GM12878 (cell line): ENCODE results near the gene ATP1A3. TPM values are rescaled to one million over a fixed set of nuclear protein-coding genes. Genes with fewer than 3 reads are reported as not detected.

ENCODE experiments used
- RFX5 ChIP-seq: IDR thresholded peaks from 2 replicates; pipeline ENCODE4 v1.6.1; 2011; ENCODE audit warnings: low read depth, low read length, improper control_type of control experiment
- polyA plus RNA-seq, 11 experiments: library from polyadenylated mRNA; depleted of rRNA in 4 of 11; unstranded in 6 of 11; stranded (reverse) in 5 of 11; fragments of >200 nt; fragmentation: Nextera tagmentation in 4 of 11; fragmentation: Illumina TruSeq in 1 of 11; extraction: Ambion mirVana in 4 of 11; extraction: Trizol in 1 of 11; gene quantifications; 1 replicate in 1 of 11; 2 replicates in 10 of 11; pipeline versions ENCODE4 v1.2.1 to v1.2.3, GENCODE V29; 2011 to 2016; ENCODE audit warnings: inconsistent platforms in 2 of 11, missing spikeins in 2 of 11, low read depth in 1 of 11
- total RNA-seq, 4 experiments: library from RNA; depleted of rRNA in 3 of 4; stranded (reverse); fragments of >200 nt in 3 of 4; fragmentation: Illumina TruSeq in 1 of 4; extraction: Trizol in 1 of 4; gene quantifications; 2 replicates each; pipeline versions ENCODE4 v1.2.1 to v1.2.3, GENCODE V29; 2013 to 2021
- TF ChIP-seq, protein P1 (sequence below): fragments of 450-650 bp; IDR thresholded peaks from 2 replicates; pipeline ENCODE4 v1.6.1; 2017; ENCODE audit warnings: antibody characterized with exemption, mild to moderate bottlenecking, moderate library complexity
- TF ChIP-seq, protein P2 (sequence below): fragments of 450-650 bp; formaldehyde crosslinking; IDR thresholded peaks from 2 replicates; pipeline ENCODE4 v1.4.0; 2022; ENCODE audit warnings: mild to moderate bottlenecking, moderate library complexity

ATP1A3 gene
- total and polyA plus RNA-seq, 10 of the 15 experiments (the other 5 are each of a cell fraction or from before 2014, with no cell fraction given) = 0.17 to 0.86 (median 0.32) TPM; not detected in 2

DNA sequence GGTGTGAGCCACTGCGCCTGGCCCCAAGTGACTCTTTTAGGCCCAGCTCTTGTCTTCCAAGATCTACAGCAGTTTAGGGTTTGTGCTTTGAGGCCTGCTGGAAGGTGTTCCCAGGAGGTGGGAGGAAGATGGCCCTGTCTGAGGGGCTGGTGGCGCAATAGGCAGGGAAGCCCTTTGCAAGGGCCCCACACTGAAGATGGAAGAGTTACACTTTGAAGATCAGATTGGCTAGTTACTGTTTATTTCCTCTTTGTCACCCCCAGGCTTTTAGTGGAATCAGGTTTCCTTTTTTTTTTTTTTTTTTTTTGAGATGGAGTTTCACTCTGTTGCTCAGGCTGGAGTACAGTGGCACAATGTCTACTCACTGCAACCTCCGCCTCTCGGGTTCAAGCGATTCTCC lies 33.1 kb downstream of the ATP1A3 start (continued):
- TF ChIP-seq, protein P1, sequence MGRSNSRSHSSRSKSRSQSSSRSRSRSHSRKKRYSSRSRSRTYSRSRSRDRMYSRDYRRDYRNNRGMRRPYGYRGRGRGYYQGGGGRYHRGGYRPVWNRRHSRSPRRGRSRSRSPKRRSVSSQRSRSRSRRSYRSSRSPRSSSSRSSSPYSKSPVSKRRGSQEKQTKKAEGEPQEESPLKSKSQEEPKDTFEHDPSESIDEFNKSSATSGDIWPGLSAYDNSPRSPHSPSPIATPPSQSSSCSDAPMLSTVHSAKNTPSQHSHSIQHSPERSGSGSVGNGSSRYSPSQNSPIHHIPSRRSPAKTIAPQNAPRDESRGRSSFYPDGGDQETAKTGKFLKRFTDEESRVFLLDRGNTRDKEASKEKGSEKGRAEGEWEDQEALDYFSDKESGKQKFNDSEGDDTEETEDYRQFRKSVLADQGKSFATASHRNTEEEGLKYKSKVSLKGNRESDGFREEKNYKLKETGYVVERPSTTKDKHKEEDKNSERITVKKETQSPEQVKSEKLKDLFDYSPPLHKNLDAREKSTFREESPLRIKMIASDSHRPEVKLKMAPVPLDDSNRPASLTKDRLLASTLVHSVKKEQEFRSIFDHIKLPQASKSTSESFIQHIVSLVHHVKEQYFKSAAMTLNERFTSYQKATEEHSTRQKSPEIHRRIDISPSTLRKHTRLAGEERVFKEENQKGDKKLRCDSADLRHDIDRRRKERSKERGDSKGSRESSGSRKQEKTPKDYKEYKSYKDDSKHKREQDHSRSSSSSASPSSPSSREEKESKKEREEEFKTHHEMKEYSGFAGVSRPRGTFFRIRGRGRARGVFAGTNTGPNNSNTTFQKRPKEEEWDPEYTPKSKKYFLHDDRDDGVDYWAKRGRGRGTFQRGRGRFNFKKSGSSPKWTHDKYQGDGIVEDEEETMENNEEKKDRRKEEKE = no peak
- TF ChIP-seq RFX5 = no peak
- TF ChIP-seq, protein P2, sequence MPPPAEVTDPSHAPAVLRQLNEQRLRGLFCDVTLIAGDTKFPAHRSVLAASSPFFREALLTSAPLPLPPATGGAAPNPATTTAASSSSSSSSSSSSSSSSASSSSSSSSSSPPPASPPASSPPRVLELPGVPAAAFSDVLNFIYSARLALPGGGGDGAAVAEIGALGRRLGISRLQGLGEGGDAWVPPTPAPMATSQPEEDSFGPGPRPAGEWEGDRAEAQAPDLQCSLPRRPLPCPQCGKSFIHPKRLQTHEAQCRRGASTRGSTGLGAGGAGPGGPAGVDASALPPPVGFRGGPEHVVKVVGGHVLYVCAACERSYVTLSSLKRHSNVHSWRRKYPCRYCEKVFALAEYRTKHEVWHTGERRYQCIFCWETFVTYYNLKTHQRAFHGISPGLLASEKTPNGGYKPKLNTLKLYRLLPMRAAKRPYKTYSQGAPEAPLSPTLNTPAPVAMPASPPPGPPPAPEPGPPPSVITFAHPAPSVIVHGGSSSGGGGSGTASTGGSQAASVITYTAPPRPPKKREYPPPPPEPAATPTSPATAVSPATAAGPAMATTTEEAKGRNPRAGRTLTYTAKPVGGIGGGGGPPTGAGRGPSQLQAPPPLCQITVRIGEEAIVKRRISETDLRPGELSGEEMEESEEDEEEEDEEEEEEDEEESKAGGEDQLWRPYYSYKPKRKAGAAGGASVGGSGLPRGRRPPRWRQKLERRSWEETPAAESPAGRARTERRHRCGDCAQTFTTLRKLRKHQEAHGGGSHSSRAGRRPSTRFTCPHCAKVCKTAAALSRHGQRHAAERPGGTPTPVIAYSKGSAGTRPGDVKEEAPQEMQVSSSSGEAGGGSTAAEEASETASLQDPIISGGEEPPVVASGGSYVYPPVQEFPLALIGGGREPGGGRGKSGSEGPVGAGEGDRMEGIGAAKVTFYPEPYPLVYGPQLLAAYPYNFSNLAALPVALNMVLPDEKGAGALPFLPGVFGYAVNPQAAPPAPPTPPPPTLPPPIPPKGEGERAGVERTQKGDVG (CRISPR knock-in tag) = no peak
